A673 (cell line): Measurements from ENCODE around the gene EEFSEC. TPM values are rescaled to one million over a fixed set of nuclear protein-coding genes. Genes with fewer than 3 reads are reported as not detected.
A peak's percentile ranks its signal among the peaks of the same experiment; 100 is the strongest.

ENCODE experiments used
- BruUV-seq: library from RNA; stranded (reverse); fragments of 400-500 nt; replicated peaks from 2 replicates; lab custom pipeline; 2021; lab: Mats Ljungman, UMichigan
- CTCF ChIA-PET: fragments of 300-600 bp; sonication (Branson Sonifier 250); formaldehyde crosslinking; loops from one replicate; lab custom pipeline; 2022; ENCODE audit warnings: antibody characterized with exemption; lab: Charles Lee
- POLR2A ChIA-PET: fragments of 300-600 bp; sonication (Branson Sonifier 250); formaldehyde crosslinking; loops from one replicate; lab custom pipeline; 2022; ENCODE audit warnings: antibody characterized with exemption; ENCODE audit not compliant: low non-redundant PET; lab: Charles Lee
- DNase-seq: peaks from one replicate; pipeline ENCODE4 v3.0.0-alpha.2; 2015; ENCODE audit warnings: low spot score
- H3K27ac ChIP-seq: fragments of 200-600 bp; sonication (generic); 2 replicates; pipeline ENCODE4 v1.5.1; 2016; ENCODE audit warnings: mixed run types, low read depth, mild to moderate bottlenecking, mixed read lengths, antibody characterized with exemption, low read length; ENCODE audit not compliant: poor library complexity, severe bottlenecking
- H3K27me3 ChIP-seq: fragments of 200-600 bp; sonication (generic); replicated peaks from 2 replicates; pipeline ENCODE4 v1.6.1; 2017; ENCODE audit warnings: mixed run types, low read depth, mild to moderate bottlenecking, mixed read lengths, antibody characterized with exemption, low read length; ENCODE audit not compliant: insufficient read depth, poor library complexity
- H3K36me3 ChIP-seq: fragments of 200-600 bp; sonication (generic); 2 replicates; pipeline ENCODE4 v1.6.1; 2016; ENCODE audit warnings: mixed run types, mild to moderate bottlenecking, mixed read lengths, antibody characterized with exemption, low read length; ENCODE audit not compliant: insufficient read depth, poor library complexity, severe bottlenecking
- H3K4me1 ChIP-seq: fragments of 200-600 bp; sonication (generic); 2 replicates; pipeline ENCODE4 v1.6.1; 2017; ENCODE audit warnings: mixed run types, mild to moderate bottlenecking, mixed read lengths, antibody characterized with exemption, low read length; ENCODE audit not compliant: insufficient read depth, poor library complexity, severe bottlenecking
- H3K4me3 ChIP-seq: fragments of 200-600 bp; sonication (generic); 2 replicates; pipeline ENCODE4 v1.5.1; 2016; ENCODE audit warnings: low read depth, mixed run types, mild to moderate bottlenecking, mixed read lengths, low read length; ENCODE audit not compliant: poor library complexity, severe bottlenecking
- H3K9me3 ChIP-seq: fragments of 200-600 bp; sonication (generic); 2 replicates; pipeline ENCODE4 v1.6.1; 2016; ENCODE audit warnings: mixed run types, low read depth, mild to moderate bottlenecking, mixed read lengths, antibody characterized with exemption, low read length; ENCODE audit not compliant: poor library complexity, severe bottlenecking
- EZH2 ChIP-seq: fragments of 200-600 bp; sonication (generic); IDR thresholded peaks from 2 replicates; pipeline ENCODE4 v1.6.1; 2017; ENCODE audit warnings: borderline replicate concordance, low read depth, mild to moderate bottlenecking, mixed read lengths, antibody characterized with exemption, low read length; ENCODE audit not compliant: poor library complexity, severe bottlenecking
- intact Hi-C: fragments of 100-400 bp; cut with micrococcal nuclease; formaldehyde crosslinking; loops from one replicate; pipeline ENCODE4 v1.10.0; 2022; ENCODE audit not compliant: unreplicated experiment
- total RNA-seq: library from RNA; stranded (reverse); gene quantifications from 2 replicates; pipeline ENCODE4 v1.2.3, GENCODE V29; 2021
- TF ChIP-seq, protein P1 (sequence below): fragments of 300-800, 200-600 bp; sonication (generic); conservative IDR thresholded peaks from 2 replicates; pipeline ENCODE4 v1.5.1; 2017; ENCODE audit warnings: low read depth, mild to moderate bottlenecking, antibody characterized with exemption, low read length, moderate library complexity, mixed read lengths

The EEFSEC gene
- total RNA-seq, 1 experiment from 2014 or later, result 19.7 TPM

DNA sequence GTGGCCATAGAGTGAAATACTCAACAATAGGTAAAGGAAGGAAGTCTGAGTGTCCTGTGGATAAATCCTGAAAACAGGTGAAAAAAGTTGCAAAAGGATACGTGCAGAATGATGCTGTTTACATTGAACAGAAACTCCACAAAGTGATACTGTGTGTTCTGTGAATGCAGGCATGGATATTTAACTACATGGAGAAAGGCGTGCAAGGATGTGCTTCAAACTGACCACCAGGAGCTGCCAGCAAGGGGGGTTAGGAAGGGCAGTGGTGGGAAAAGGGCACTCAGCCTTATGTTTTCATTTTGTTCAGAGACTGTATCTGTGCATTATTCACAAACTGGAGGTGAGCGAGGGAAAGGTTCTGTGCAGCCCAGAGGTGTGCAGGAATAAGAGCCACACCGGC is 266.0 kb downstream of the EEFSEC start:
- intact Hi-C loops, result no loop called here
- Histone ChIP-seq H3K9me3 (no peaks in the 10 kb centered on the region), H3K4me3 (no peak overlapping the region), H3K27me3 (no peaks in the 10 kb centered on the region), H3K4me1 (no peaks in the 10 kb centered on the region), H3K36me3 (no peaks in the 10 kb centered on the region), H3K27ac (no peak overlapping the region)
- no peak for DNase-seq
- no peak for TF ChIP-seq EZH2
- TF ChIP-seq, protein P1, sequence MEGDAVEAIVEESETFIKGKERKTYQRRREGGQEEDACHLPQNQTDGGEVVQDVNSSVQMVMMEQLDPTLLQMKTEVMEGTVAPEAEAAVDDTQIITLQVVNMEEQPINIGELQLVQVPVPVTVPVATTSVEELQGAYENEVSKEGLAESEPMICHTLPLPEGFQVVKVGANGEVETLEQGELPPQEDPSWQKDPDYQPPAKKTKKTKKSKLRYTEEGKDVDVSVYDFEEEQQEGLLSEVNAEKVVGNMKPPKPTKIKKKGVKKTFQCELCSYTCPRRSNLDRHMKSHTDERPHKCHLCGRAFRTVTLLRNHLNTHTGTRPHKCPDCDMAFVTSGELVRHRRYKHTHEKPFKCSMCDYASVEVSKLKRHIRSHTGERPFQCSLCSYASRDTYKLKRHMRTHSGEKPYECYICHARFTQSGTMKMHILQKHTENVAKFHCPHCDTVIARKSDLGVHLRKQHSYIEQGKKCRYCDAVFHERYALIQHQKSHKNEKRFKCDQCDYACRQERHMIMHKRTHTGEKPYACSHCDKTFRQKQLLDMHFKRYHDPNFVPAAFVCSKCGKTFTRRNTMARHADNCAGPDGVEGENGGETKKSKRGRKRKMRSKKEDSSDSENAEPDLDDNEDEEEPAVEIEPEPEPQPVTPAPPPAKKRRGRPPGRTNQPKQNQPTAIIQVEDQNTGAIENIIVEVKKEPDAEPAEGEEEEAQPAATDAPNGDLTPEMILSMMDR, result no peak
- BruUV-seq, result no TSS peak
- CTCF ChIA-PET, result no interaction called here
- POLR2A ChIA-PET, result no interaction called here

DNA sequence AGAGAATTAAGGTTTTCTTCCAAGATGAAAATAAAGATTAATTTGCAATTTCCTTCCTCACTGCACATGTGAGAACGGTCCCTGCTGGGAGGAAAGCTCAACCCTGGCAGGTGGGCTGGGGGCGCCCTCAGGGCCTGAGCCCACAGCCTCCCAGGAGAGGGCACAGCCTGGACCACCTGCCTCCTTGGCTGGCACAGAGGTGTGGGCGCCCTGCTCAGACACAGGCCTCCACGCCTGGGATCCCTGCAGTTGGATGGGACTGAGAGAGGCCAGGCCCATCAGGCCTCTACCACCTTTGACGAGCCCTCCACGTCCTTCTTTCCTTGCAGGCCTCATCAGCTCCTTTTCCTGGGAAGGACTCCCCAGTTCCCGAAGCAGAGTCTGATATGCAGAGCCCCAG is 267.0 kb downstream of the EEFSEC start:
- intact Hi-C loops, result no loop called here
- Histone ChIP-seq H3K4me1 (no peaks in the 10 kb centered on the region), H3K27me3 (no peaks in the 10 kb centered on the region), H3K9me3 (no peaks in the 10 kb centered on the region), H3K27ac (peak overlapping the region; percentile 18), H3K36me3 (no peaks in the 10 kb centered on the region), H3K4me3 (no peak overlapping the region)
- BruUV-seq, result no TSS peak
- ChIA-PET CTCF (no interaction called here), POLR2A (no interaction called here)
- DNase-seq, result no peak
- TF ChIP-seq, protein P1, result no peak
- no peak for TF ChIP-seq EZH2

DNA sequence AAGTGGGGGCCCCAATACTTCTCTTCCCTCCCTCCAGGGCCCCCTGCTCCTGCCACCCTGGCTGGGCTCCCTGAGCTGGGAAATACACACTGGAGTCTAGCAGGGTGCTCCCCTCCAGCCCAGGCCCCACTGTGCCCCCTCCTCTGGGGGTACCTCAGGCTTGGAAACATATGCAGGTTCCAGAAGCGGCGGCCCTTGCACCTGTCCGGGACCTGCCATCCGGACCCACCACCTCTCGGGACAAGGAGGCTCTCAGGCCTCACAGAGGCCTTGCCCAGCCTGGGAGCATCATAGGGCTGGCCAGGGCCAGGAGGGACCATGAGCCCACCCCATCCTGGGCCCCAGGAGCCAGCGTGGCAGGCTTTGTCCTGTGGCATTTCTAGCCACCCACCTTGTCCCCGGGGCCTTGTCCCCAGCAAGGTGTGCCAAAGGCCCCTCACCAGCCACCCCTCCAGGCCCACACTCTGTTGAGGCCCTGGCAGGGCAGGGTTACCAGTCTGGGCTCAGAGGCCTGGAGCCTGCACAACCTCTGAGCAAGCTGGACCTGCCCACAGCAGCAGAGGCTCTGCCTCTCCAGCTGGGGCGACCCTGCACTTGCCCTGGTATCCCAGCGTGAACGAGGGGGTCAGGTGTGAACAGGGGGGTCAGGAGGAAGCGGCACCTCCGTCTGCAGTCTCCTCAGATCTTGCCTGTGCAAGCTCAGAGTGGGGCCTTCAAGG is 267.6 kb downstream of the EEFSEC start:
- Histone ChIP-seq H3K27ac (peak overlapping the region; percentile 18), H3K4me1 (no peaks in the 10 kb centered on the region), H3K4me3 (no peak overlapping the region), H3K9me3 (no peaks in the 10 kb centered on the region), H3K36me3 (no peaks in the 10 kb centered on the region), H3K27me3 (no peaks in the 10 kb centered on the region)
- intact Hi-C loops, result no loop called here
- no TSS peak for BruUV-seq
- TF ChIP-seq, protein P1, result no peak
- TF ChIP-seq EZH2, result no peak
- CTCF ChIA-PET, result no interaction called here
- POLR2A ChIA-PET, result no interaction called here
- no peak for DNase-seq
